Measurements from ENCODE around the gene IQGAP2. TPM values are rescaled to one million over a fixed set of nuclear protein-coding genes. Genes with fewer than 3 reads are reported as not detected.

Gene IQGAP2
- total RNA-seq, 1 donor from 2014 or later = 1.4 TPM

- no peak for TF ChIP-seq CTCF (IDR thresholded peaks at IDR 0.05; ENCODE audit: partially characterized antibody, unreplicated experiment)
- DNase-seq = no peak
- Mint-ChIP-seq H3K36me3 (ENCODE audit: unreplicated experiment) (no peaks in the 10 kb centered on the region), H3K27ac (ENCODE audit: unreplicated experiment) (no peak overlapping the region), H3K27me3 (ENCODE audit: unreplicated experiment) (peaks cover 2% of the 10 kb centered on the region), H3K9me3 (ENCODE audit: unreplicated experiment) (no peaks in the 10 kb centered on the region), H3K4me1 (ENCODE audit: low read depth, unreplicated experiment) (peaks cover 1% of the 10 kb centered on the region), H3K4me3 (ENCODE audit: unreplicated experiment) (no peak overlapping the region)
These were observed 89.7 kb downstream of the IQGAP2 start for GRCh38 chr5:76492819-76493189.

GRCh38 chr5:76493190-76493837 is 90.2 kb downstream of the IQGAP2 start:
- DNase-seq = no peak
- Mint-ChIP-seq H3K4me3 (ENCODE audit: unreplicated experiment) (no peak overlapping the region), H3K27me3 (ENCODE audit: unreplicated experiment) (peaks cover 2% of the 10 kb centered on the region), H3K36me3 (ENCODE audit: unreplicated experiment) (no peaks in the 10 kb centered on the region), H3K27ac (ENCODE audit: unreplicated experiment) (no peak overlapping the region), H3K9me3 (ENCODE audit: unreplicated experiment) (no peaks in the 10 kb centered on the region), H3K4me1 (ENCODE audit: low read depth, unreplicated experiment) (peaks cover 1% of the 10 kb centered on the region)
- no peak for TF ChIP-seq CTCF (IDR thresholded peaks at IDR 0.05; ENCODE audit: partially characterized antibody, unreplicated experiment)

GRCh38 chr5:76494201-76494600 is 91.1 kb downstream of the IQGAP2 start:
- DNase-seq = no peak
- Mint-ChIP-seq H3K4me3 (ENCODE audit: unreplicated experiment) (no peak overlapping the region), H3K4me1 (ENCODE audit: low read depth, unreplicated experiment) (no peaks in the 10 kb centered on the region), H3K9me3 (ENCODE audit: unreplicated experiment) (no peaks in the 10 kb centered on the region), H3K27me3 (ENCODE audit: unreplicated experiment) (peaks cover 2% of the 10 kb centered on the region), H3K27ac (ENCODE audit: unreplicated experiment) (no peak overlapping the region), H3K36me3 (ENCODE audit: unreplicated experiment) (no peaks in the 10 kb centered on the region)
- no peak for TF ChIP-seq CTCF (IDR thresholded peaks at IDR 0.05; ENCODE audit: partially characterized antibody, unreplicated experiment)

- Mint-ChIP-seq H3K27me3 (ENCODE audit: unreplicated experiment) (no peaks in the 10 kb centered on the region), H3K9me3 (ENCODE audit: unreplicated experiment) (no peaks in the 10 kb centered on the region), H3K4me1 (ENCODE audit: low read depth, unreplicated experiment) (no peaks in the 10 kb centered on the region), H3K4me3 (ENCODE audit: unreplicated experiment) (no peak overlapping the region), H3K27ac (ENCODE audit: unreplicated experiment) (no peak overlapping the region), H3K36me3 (ENCODE audit: unreplicated experiment) (no peaks in the 10 kb centered on the region)
- DNase-seq = no peak
- TF ChIP-seq CTCF (IDR thresholded peaks at IDR 0.05; ENCODE audit: partially characterized antibody, unreplicated experiment) = no peak
These were observed 92.8 kb downstream of the IQGAP2 start for GRCh38 chr5:76495870-76496269.

- TF ChIP-seq CTCF (IDR thresholded peaks at IDR 0.05; ENCODE audit: partially characterized antibody, unreplicated experiment) = no peak
- Mint-ChIP-seq H3K9me3 (ENCODE audit: unreplicated experiment) (no peaks in the 10 kb centered on the region), H3K4me3 (ENCODE audit: unreplicated experiment) (no peak overlapping the region), H3K36me3 (ENCODE audit: unreplicated experiment) (no peaks in the 10 kb centered on the region), H3K27ac (ENCODE audit: unreplicated experiment) (no peak overlapping the region), H3K27me3 (ENCODE audit: unreplicated experiment) (no peaks in the 10 kb centered on the region), H3K4me1 (ENCODE audit: low read depth, unreplicated experiment) (no peaks in the 10 kb centered on the region)
- DNase-seq = no peak
These were observed 94.0 kb downstream of the IQGAP2 start for GRCh38 chr5:76497065-76497460.
